WTC11 (cell line): Measurements from ENCODE around the gene CFAP92. TPM values are rescaled to one million over a fixed set of nuclear protein-coding genes. Genes with fewer than 3 reads are reported as not detected.
A peak's percentile ranks its signal among the peaks of the same experiment; 100 is the strongest.

Experiments used
- ATAC-seq: fragments of 200-7000 bp; cut with Tn5 transposase; 2 replicates; pipeline ENCODE4 v1.10.0; 2021; ENCODE audit warnings: mild to moderate bottlenecking, moderate library complexity
- CTCF ChIA-PET: fragments of 300-600 bp; sonication (Branson Sonifier 250); formaldehyde crosslinking; loops from one replicate; lab custom pipeline; 2021; ENCODE audit warnings: antibody characterized with exemption; lab: Charles Lee
- POLR2A ChIA-PET: fragments of 350-600 bp; sonication (Branson Sonifier 250); formaldehyde crosslinking; loops from one replicate; lab custom pipeline; 2021; ENCODE audit warnings: antibody characterized with exemption; lab: Charles Lee
- DNase-seq: peaks from one replicate; pipeline ENCODE4 v3.0.0; 2021; ENCODE audit warnings: low spot score
- H3K27ac Mint-ChIP-seq: 2 replicates; pipeline ENCODE4 v1.8.0; 2021; ENCODE audit warnings: mixed read lengths
- H3K27me3 Mint-ChIP-seq: 2 replicates; pipeline ENCODE4 v1.8.0; 2021; ENCODE audit warnings: low read depth, mild to moderate bottlenecking, moderate library complexity, mixed read lengths
- H3K36me3 Mint-ChIP-seq: 2 replicates; pipeline ENCODE4 v1.8.0; 2021; ENCODE audit warnings: mixed read lengths
- H3K4me1 Mint-ChIP-seq: 2 replicates; pipeline ENCODE4 v1.8.0; 2022; ENCODE audit warnings: mixed read lengths
- H3K4me3 Mint-ChIP-seq: 2 replicates; pipeline ENCODE4 v1.8.0; 2021; ENCODE audit warnings: mild to moderate bottlenecking, moderate library complexity, mixed read lengths
- H3K9me3 Mint-ChIP-seq: 2 replicates; pipeline ENCODE4 v1.8.0; 2021; ENCODE audit warnings: mixed read lengths
- EMX1 ChIP-seq: fragments of 250-450 bp; sonication (Bioruptor Pico); IDR thresholded peaks from 2 replicates; pipeline ENCODE4 v1.8.0; 2021; ENCODE audit warnings: mild to moderate bottlenecking
- ERG ChIP-seq: fragments of 250-450 bp; sonication (Bioruptor Pico); IDR thresholded peaks from 2 replicates; pipeline ENCODE4 v1.8.0; 2021; ENCODE audit warnings: mild to moderate bottlenecking
- FOXP1 ChIP-seq: sonication (generic); formaldehyde crosslinking; IDR thresholded peaks from 2 replicates; pipeline ENCODE4 v1.8.0; 2022; ENCODE audit warnings: missing genetic modification reagents, mild to moderate bottlenecking, moderate library complexity, borderline replicate concordance
- HMGA2 ChIP-seq: fragments of 250-450 bp; sonication (Bioruptor Pico); IDR thresholded peaks from 2 replicates; pipeline ENCODE4 v1.4.0; 2021; ENCODE audit warnings: mild to moderate bottlenecking, moderate library complexity
- IRF1 ChIP-seq: sonication (generic); formaldehyde crosslinking; IDR thresholded peaks from 2 replicates; pipeline ENCODE4 v1.8.0; 2023; ENCODE audit warnings: missing genetic modification reagents
- NFYB ChIP-seq: sonication (generic); formaldehyde crosslinking; conservative IDR thresholded peaks from 2 replicates; pipeline ENCODE4 v1.8.0; 2022; ENCODE audit warnings: low read depth, missing genetic modification reagents
- SP1 ChIP-seq: sonication (generic); formaldehyde crosslinking; conservative IDR thresholded peaks from 2 replicates; pipeline ENCODE4 v1.8.1; 2022; ENCODE audit warnings: missing genetic modification reagents
- ZBTB21 ChIP-seq: sonication (generic); formaldehyde crosslinking; IDR thresholded peaks from 2 replicates; pipeline ENCODE4 v1.8.1; 2023; ENCODE audit warnings: mild to moderate bottlenecking, missing genetic modification reagents, borderline replicate concordance
- ZNF263 ChIP-seq: sonication (generic); formaldehyde crosslinking; IDR thresholded peaks from 2 replicates; pipeline ENCODE4 v1.8.1; 2022; ENCODE audit warnings: low read depth, mild to moderate bottlenecking, moderate library complexity, missing genetic modification reagents
- total RNA-seq: library from RNA; stranded (reverse); gene quantifications from 3 replicates; pipeline ENCODE4 v1.2.3, GENCODE V29; 2021
- TF ChIP-seq, protein P1 (sequence below): sonication (generic); formaldehyde crosslinking; IDR thresholded peaks from 2 replicates; pipeline ENCODE4 v1.8.1; 2023; ENCODE audit warnings: mild to moderate bottlenecking, missing genetic modification reagents, borderline replicate concordance
- TF ChIP-seq, protein P2 (sequence below): fragments of 250-450 bp; sonication (Bioruptor Pico); IDR thresholded peaks from 2 replicates; pipeline ENCODE4 v1.9.0; 2021; ENCODE audit warnings: mild to moderate bottlenecking
- TF ChIP-seq, protein P3 (sequence below): fragments of 250-450 bp; sonication (Bioruptor Pico); IDR thresholded peaks from 2 replicates; pipeline ENCODE4 v2.1.2; 2022; ENCODE audit warnings: mild to moderate bottlenecking, moderate library complexity

CFAP92 gene
- total RNA-seq, 1 experiment from 2014 or later = 2.9 TPM

DNA sequence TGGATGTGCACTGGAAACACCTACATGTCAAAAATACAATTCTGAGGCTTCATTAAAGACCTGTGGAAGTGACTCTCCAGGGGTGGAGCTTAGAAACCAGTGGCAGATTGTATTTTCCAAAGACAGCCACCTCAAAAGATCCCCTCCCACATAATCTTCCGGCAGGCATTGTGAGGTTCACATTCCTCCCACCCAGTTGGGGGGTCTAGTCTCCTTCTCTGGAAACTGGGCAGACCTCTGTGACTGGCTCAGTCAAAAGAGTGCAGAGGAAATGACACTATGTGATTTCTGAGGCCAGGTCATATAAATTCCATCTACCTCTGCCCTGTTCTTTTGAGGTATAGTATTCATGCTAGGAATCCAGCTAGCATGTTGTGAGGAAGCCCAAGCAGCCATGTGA is 1.9 kb upstream of the CFAP92 start (continued):
- TF ChIP-seq, protein P1, sequence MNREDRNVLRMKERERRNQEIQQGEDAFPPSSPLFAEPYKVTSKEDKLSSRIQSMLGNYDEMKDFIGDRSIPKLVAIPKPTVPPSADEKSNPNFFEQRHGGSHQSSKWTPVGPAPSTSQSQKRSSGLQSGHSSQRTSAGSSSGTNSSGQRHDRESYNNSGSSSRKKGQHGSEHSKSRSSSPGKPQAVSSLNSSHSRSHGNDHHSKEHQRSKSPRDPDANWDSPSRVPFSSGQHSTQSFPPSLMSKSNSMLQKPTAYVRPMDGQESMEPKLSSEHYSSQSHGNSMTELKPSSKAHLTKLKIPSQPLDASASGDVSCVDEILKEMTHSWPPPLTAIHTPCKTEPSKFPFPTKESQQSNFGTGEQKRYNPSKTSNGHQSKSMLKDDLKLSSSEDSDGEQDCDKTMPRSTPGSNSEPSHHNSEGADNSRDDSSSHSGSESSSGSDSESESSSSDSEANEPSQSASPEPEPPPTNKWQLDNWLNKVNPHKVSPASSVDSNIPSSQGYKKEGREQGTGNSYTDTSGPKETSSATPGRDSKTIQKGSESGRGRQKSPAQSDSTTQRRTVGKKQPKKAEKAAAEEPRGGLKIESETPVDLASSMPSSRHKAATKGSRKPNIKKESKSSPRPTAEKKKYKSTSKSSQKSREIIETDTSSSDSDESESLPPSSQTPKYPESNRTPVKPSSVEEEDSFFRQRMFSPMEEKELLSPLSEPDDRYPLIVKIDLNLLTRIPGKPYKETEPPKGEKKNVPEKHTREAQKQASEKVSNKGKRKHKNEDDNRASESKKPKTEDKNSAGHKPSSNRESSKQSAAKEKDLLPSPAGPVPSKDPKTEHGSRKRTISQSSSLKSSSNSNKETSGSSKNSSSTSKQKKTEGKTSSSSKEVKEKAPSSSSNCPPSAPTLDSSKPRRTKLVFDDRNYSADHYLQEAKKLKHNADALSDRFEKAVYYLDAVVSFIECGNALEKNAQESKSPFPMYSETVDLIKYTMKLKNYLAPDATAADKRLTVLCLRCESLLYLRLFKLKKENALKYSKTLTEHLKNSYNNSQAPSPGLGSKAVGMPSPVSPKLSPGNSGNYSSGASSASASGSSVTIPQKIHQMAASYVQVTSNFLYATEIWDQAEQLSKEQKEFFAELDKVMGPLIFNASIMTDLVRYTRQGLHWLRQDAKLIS = no peak
- TF ChIP-seq FOXP1 (CRISPR knock-in tag) = no peak
- TF ChIP-seq, protein P2, sequence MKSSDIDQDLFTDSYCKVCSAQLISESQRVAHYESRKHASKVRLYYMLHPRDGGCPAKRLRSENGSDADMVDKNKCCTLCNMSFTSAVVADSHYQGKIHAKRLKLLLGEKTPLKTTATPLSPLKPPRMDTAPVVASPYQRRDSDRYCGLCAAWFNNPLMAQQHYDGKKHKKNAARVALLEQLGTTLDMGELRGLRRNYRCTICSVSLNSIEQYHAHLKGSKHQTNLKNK (CRISPR knock-in tag) = no peak

DNA sequence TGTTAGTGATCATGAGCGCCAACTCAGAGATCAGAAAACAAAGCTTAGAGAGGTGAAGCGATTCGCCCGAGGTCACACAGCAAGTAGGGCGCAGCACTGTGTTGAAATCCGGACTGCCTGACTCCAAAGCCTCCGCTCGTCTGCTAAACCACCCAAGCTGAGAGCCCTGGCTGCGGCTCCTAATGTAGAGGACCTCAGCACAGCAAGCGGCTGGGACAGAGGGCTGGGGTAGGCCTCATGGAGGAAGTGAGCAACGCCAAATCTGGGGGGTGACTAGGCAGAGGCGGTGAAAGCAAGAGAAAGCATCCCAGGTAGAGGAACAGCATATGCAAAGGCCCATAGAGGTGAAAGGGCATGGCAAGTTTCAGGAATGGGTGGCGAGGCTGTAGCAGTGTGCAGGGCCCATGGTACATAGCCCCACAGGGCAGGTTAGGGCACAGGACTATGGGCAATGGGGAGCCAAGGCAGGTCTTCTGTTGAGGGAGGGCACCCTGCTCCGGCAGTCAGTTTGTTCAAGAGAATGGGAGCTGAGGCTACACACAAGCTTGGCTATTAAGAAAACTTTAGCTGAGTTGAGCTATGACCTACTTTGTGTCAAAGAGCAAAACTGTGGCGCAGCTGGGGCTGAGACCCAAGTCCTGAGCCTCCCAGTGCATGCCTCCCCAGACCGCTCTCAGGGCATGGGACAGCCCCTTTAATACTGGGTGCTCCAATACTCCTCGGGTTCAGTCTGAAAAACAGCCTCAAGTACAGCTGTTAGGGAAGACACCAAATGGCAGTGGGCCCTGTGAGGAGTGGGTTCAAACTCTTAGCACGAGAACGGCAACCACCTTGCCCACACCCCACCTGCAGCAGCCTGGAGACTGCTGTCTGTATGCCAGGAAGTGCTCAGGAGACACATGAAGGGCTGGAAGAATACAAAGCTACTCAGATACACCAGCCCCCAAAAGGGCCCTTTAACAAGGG is 988 bp upstream of the CFAP92 start:
- CTCF ChIA-PET = interaction anchor here (0.9 to 4.3 kb wide), 12 partner anchors 9 to 377 kb away, joined by 3 to 56 read pairs (median 4); partner anchors contain the start of gene RAB43

More for the DNA sequence above, 988 bp upstream of the CFAP92 start:
- Mint-ChIP-seq H3K4me1 (peaks cover 26% of the 10 kb centered on the region), H3K27me3 (peaks cover 84% of the 10 kb centered on the region), H3K36me3 (no peaks in the 10 kb centered on the region), H3K4me3 (peak overlapping the region; percentile 61), H3K27ac (no peak overlapping the region), H3K9me3 (peaks cover 6% of the 10 kb centered on the region)
- DNase-seq (no peak), ATAC-seq (no peak)
- POLR2A ChIA-PET = interaction anchor here (0.7 to 1.4 kb wide), 4 partner anchors 9 to 127 kb away, joined by 3 to 4 read pairs (median 4); partner anchors contain the start of gene RAB43
- TF ChIP-seq FOXP1 (CRISPR knock-in tag) = no peak
- no peak for TF ChIP-seq HMGA2 (CRISPR knock-in tag)
- no peak for TF ChIP-seq IRF1 (CRISPR knock-in tag)
- TF ChIP-seq ZNF263 (CRISPR knock-in tag) = no peak
- TF ChIP-seq NFYB (CRISPR knock-in tag) = no peak
- TF ChIP-seq SP1 (CRISPR knock-in tag) = no peak
- TF ChIP-seq, protein P3, sequence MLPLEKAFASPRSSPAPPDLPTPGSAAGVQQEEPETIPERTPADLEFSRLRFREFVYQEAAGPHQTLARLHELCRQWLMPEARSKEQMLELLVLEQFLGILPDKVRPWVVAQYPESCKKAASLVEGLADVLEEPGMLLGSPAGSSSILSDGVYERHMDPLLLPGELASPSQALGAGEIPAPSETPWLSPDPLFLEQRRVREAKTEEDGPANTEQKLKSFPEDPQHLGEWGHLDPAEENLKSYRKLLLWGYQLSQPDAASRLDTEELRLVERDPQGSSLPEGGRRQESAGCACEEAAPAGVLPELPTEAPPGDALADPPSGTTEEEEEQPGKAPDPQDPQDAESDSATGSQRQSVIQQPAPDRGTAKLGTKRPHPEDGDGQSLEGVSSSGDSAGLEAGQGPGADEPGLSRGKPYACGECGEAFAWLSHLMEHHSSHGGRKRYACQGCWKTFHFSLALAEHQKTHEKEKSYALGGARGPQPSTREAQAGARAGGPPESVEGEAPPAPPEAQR (CRISPR knock-in tag) = no peak
- no peak for TF ChIP-seq ERG (CRISPR knock-in tag)
- no peak for TF ChIP-seq ZBTB21
- no peak for TF ChIP-seq EMX1
- TF ChIP-seq, protein P2 (CRISPR knock-in tag) = no peak
